Effector CD8-positive, alpha-beta T cell (primary cell): ENCODE measurements around the gene MOV10L1.
"Not testable (repeated sequence)": the region's sequence is repeated elsewhere in the genome, so short reads cannot be mapped to it uniquely, and the experiment has no call there.

ENCODE experiments used
- DNase-seq: peaks from one replicate; lab custom pipeline; 2025; lab: John Stamatoyannopoulos, UW

MOV10L1 gene

GRCh38 chr22:50157709-50158375 is 68.0 kb downstream of the MOV10L1 start:
- no peak for DNase-seq

GRCh38 chr22:50160947-50161346 is 71.1 kb downstream of the MOV10L1 start:
- DNase-seq: no peak

GRCh38 chr22:50161508-50162390 is 71.9 kb downstream of the MOV10L1 start:
- DNase-seq: no peak

- DNase-seq: no peak
Measured at GRCh38 chr22:50162391-50162956, 72.7 kb downstream of the MOV10L1 start.

- no peak for DNase-seq
Measured at GRCh38 chr22:50165436-50166123, 75.8 kb downstream of the MOV10L1 start.

GRCh38 chr22:50167689-50168489 is 78.1 kb downstream of the MOV10L1 start:
- DNase-seq: no peak

- DNase-seq: not testable (repeated sequence)
Measured at GRCh38 chr22:50168490-50169180, 78.8 kb downstream of the MOV10L1 start.

GRCh38 chr22:50169181-50169759 is 79.5 kb downstream of the MOV10L1 start:
- no peak for DNase-seq

- DNase-seq: no peak
Measured at GRCh38 chr22:50169774-50170341, 80.1 kb downstream of the MOV10L1 start.

- no peak for DNase-seq
Measured at GRCh38 chr22:50170453-50171318, 80.9 kb downstream of the MOV10L1 start, which contains the start of gene PANX2. TSS of gene PANX2 (plus strand) at chr22:50170731. CDS start at chr22:50170731, 0 bp downstream.

GRCh38 chr22:50171319-50171964 is 81.6 kb downstream of the MOV10L1 start:
- no peak for DNase-seq

- DNase-seq: no peak
Measured at GRCh38 chr22:50171965-50172421, 82.2 kb downstream of the MOV10L1 start.

- no peak for DNase-seq
Measured at GRCh38 chr22:50173311-50173982, 83.6 kb downstream of the MOV10L1 start.

- no peak for DNase-seq
Measured at GRCh38 chr22:50173983-50174355, 84.2 kb downstream of the MOV10L1 start.

GRCh38 chr22:50174382-50175190 is 84.8 kb downstream of the MOV10L1 start:
- no peak for DNase-seq

GRCh38 chr22:50175191-50175461 is 85.3 kb downstream of the MOV10L1 start:
- no peak for DNase-seq
